HG02943 (cell line): Measurements from ENCODE around the gene USP22.
"Not testable (repeated sequence)": the region's sequence is repeated elsewhere in the genome, so short reads cannot be mapped to it uniquely, and the experiment has no call there.

Source experiments
- ATAC-seq: cut with Tn5 transposase; IDR thresholded peaks from one replicate; pipeline ENCODE4 v1.9.1; 2021; ENCODE audit warnings: mild to moderate bottlenecking, low read depth, moderate library complexity; ENCODE audit not compliant: unreplicated experiment

The USP22 gene

GRCh38 chr17:21042458-21043295, at the start of gene USP22:
Gene USP22 (minus strand): TSS chr17:21043011. CDS start chr17:21042835, 176 bp downstream.
- peak; percentile 57 for ATAC-seq

- no peak for ATAC-seq
Measured at GRCh38 chr17:21090902-21091618, 48.2 kb upstream of the USP22 start.

- no peak for ATAC-seq
Measured at GRCh38 chr17:21089933-21090901, 47.4 kb upstream of the USP22 start.

- no peak for ATAC-seq
Measured at GRCh38 chr17:21089145-21089544, 46.3 kb upstream of the USP22 start.

GRCh38 chr17:21085707-21086106, 42.9 kb upstream of the USP22 start:
- no peak for ATAC-seq

GRCh38 chr17:21085280-21085679, 42.5 kb upstream of the USP22 start:
- not testable (repeated sequence) for ATAC-seq

GRCh38 chr17:21082001-21082436, 39.2 kb upstream of the USP22 start:
- ATAC-seq: no peak

GRCh38 chr17:21079196-21079595, 36.4 kb upstream of the USP22 start:
- ATAC-seq: no peak

GRCh38 chr17:21078016-21078780, 35.4 kb upstream of the USP22 start:
- no peak for ATAC-seq

GRCh38 chr17:21077281-21077680, 34.5 kb upstream of the USP22 start:
- no peak for ATAC-seq

- ATAC-seq: no peak
Measured at GRCh38 chr17:21076242-21076641, 33.4 kb upstream of the USP22 start.

GRCh38 chr17:21075739-21076085, 32.9 kb upstream of the USP22 start:
- no peak for ATAC-seq

- no peak for ATAC-seq
Measured at GRCh38 chr17:21072745-21073197, 30.0 kb upstream of the USP22 start.

- ATAC-seq: no peak
Measured at GRCh38 chr17:21066394-21066793, 23.6 kb upstream of the USP22 start.

- no peak for ATAC-seq
Measured at GRCh38 chr17:21061971-21062526, 19.2 kb upstream of the USP22 start.

GRCh38 chr17:21061158-21061835, 18.5 kb upstream of the USP22 start:
- ATAC-seq: no peak

- no peak for ATAC-seq
Measured at GRCh38 chr17:21059761-21060160, 16.9 kb upstream of the USP22 start.

- ATAC-seq: no peak
Measured at GRCh38 chr17:21058098-21058893, 15.5 kb upstream of the USP22 start.
